GM10266 (cell line): ENCODE results near the gene FCHSD2.

Experiments used
- DNase-seq: peaks from one replicate; pipeline ENCODE4 v3.0.0; 2012; ENCODE audit errors: extremely low spot score
- CTCF ChIP-seq: IDR thresholded peaks from 2 replicates; pipeline ENCODE4 v1.5.1; 2012; ENCODE audit warnings: mild to moderate bottlenecking, low read depth; ENCODE audit not compliant: control insufficient read depth, insufficient read depth; ENCODE audit errors: missing control alignments

The FCHSD2 gene

GRCh38 chr11:73142128-73142377, at the start of gene FCHSD2:
Gene FCHSD2, minus strand, starts transcription at chr11:73142318. Its CDS starts 441 bp downstream, at chr11:73141877.
- no peak for DNase-seq
- no peak for TF ChIP-seq CTCF

GRCh38 chr11:73191151-73191550, 49.0 kb upstream of the FCHSD2 start:
- no peak for DNase-seq
- TF ChIP-seq CTCF, result no peak

GRCh38 chr11:73190557-73190885, 48.4 kb upstream of the FCHSD2 start:
- no peak for DNase-seq
- TF ChIP-seq CTCF, result no peak

- DNase-seq, result no peak
- TF ChIP-seq CTCF, result no peak
Measured at GRCh38 chr11:73189723-73190556, 47.8 kb upstream of the FCHSD2 start.

GRCh38 chr11:73189315-73189714, 47.2 kb upstream of the FCHSD2 start:
- no peak for TF ChIP-seq CTCF
- DNase-seq, result peak; percentile 43

- no peak for DNase-seq
- TF ChIP-seq CTCF, result no peak
Measured at GRCh38 chr11:73188301-73188700, 46.2 kb upstream of the FCHSD2 start.

GRCh38 chr11:73187854-73188253, 45.7 kb upstream of the FCHSD2 start:
- no peak for TF ChIP-seq CTCF

More at GRCh38 chr11:73187854-73188253, 45.7 kb upstream of the FCHSD2 start:
- DNase-seq, result no peak
